Activated CD8-positive, alpha-beta memory T cell treated with anti-CD3 and anti-CD28 coated beads, Interleukin-2, amount 10 ng/mL, durations not matched to agents 7 days and 5 days (primary cell): ENCODE results near the gene MAML1. TPM values are rescaled to one million over a fixed set of nuclear protein-coding genes. Genes with fewer than 3 reads are reported as not detected.
A peak's percentile ranks its signal among the peaks of the same experiment; 100 is the strongest.
"Not testable (repeated sequence)": the region's sequence is repeated elsewhere in the genome, so short reads cannot be mapped to it uniquely, and the experiment has no call there.

Experiments
- ATAC-seq: fragments of 150-1000 bp; cut with Tn5 transposase; one replicate; pipeline ENCODE4 v1.10.0; 2021; ENCODE audit warnings: moderate library complexity
- CTCF ChIA-PET: fragments of 350-600 bp; sonication (Branson Sonifier 250); formaldehyde crosslinking; loops from one replicate; lab custom pipeline; 2021; ENCODE audit warnings: antibody characterized with exemption; lab: Charles Lee
- DNase-seq: peaks from one replicate; pipeline ENCODE4 v3.0.0-alpha.2; 2020
- H3K27ac Mint-ChIP-seq: one replicate; pipeline ENCODE4 v1.8.0; 2021; ENCODE audit warnings: mild to moderate bottlenecking, mixed read lengths
- H3K27me3 Mint-ChIP-seq: one replicate; pipeline ENCODE4 v1.8.0; 2021; ENCODE audit warnings: mixed read lengths
- H3K36me3 Mint-ChIP-seq: one replicate; pipeline ENCODE4 v1.8.0; 2021; ENCODE audit warnings: mild to moderate bottlenecking, mixed read lengths
- H3K4me1 Mint-ChIP-seq: one replicate; pipeline ENCODE4 v1.8.0; 2021; ENCODE audit warnings: mixed read lengths
- H3K4me3 Mint-ChIP-seq: one replicate; pipeline ENCODE4 v1.8.0; 2021; ENCODE audit warnings: mild to moderate bottlenecking, moderate library complexity, mixed read lengths
- H3K9me3 Mint-ChIP-seq: one replicate; pipeline ENCODE4 v1.8.0; 2022; ENCODE audit warnings: low read depth, mixed read lengths
- total RNA-seq, 2 experiments: library from RNA; stranded (reverse); gene quantifications; one replicate each; pipeline ENCODE4 v1.2.3, GENCODE V29; 2021

Gene MAML1
- total RNA-seq, 2 experiments from 2014 or later: 34.7 to 34.9 TPM

GRCh38 chr5:179777456-179777855 is 44.8 kb downstream of the MAML1 start:
- DNase-seq: no peak
- H3K9me3 Mint-ChIP-seq: no peaks in the 10 kb centered on the region
- no peak overlapping the region for H3K27ac Mint-ChIP-seq
- no peaks in the 10 kb centered on the region for H3K4me1 Mint-ChIP-seq
- peaks cover 6% of the 10 kb centered on the region for H3K36me3 Mint-ChIP-seq
- ATAC-seq: no peak
- H3K27me3 Mint-ChIP-seq: no peaks in the 10 kb centered on the region
- H3K4me3 Mint-ChIP-seq: no peak overlapping the region
- CTCF ChIA-PET: interaction anchor here (1.9 kb wide), 1 partner anchor 9 kb away, joined by 5 read pairs; no protein-coding TSS in a partner anchor

DNA sequence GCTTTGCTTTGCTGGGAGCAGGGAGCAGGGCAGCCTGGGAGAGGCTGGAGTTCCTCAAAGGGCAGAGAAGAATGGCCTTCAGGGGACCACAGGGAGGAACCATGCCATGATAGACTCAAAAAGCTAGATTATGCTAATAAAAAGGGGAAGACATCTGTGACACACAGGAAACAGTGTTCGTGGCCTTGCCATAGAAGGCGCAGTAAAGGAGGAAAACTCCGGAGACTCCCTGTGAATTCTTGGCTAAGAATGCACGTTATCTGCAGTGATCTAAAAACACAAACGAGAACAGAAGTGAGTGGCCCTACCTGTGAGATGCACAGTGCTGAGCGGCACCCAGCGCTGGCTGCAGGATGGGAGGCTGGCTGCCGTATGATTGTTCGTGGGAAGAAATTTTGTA is 45.3 kb downstream of the MAML1 start:
- H3K27ac Mint-ChIP-seq: no peak overlapping the region
- CTCF ChIA-PET: interaction anchor here (1.4 to 2.5 kb wide), 3 partner anchors 10 to 15 kb away, joined by 3 to 9 read pairs (median 5); no protein-coding TSS in a partner anchor

GRCh38 chr5:179778591-179778990 is 46.0 kb downstream of the MAML1 start:
- Mint-ChIP-seq H3K27me3 (no peaks in the 10 kb centered on the region), H3K4me1 (no peaks in the 10 kb centered on the region), H3K9me3 (no peaks in the 10 kb centered on the region), H3K27ac (no peak overlapping the region), H3K36me3 (peaks cover 4% of the 10 kb centered on the region), H3K4me3 (no peak overlapping the region)
- DNase-seq (no peak), ATAC-seq (no peak)
- CTCF ChIA-PET: interaction anchor here (1.4 to 2.5 kb wide), 3 partner anchors 10 to 16 kb away, joined by 3 to 9 read pairs (median 5); no protein-coding TSS in a partner anchor

More for the DNA sequence above, 45.3 kb downstream of the MAML1 start:
- Mint-ChIP-seq H3K4me3 (no peak overlapping the region), H3K36me3 (peaks cover 4% of the 10 kb centered on the region), H3K27me3 (no peaks in the 10 kb centered on the region), H3K9me3 (no peaks in the 10 kb centered on the region), H3K4me1 (no peaks in the 10 kb centered on the region)
- no peak for ATAC-seq
- no peak for DNase-seq

DNA sequence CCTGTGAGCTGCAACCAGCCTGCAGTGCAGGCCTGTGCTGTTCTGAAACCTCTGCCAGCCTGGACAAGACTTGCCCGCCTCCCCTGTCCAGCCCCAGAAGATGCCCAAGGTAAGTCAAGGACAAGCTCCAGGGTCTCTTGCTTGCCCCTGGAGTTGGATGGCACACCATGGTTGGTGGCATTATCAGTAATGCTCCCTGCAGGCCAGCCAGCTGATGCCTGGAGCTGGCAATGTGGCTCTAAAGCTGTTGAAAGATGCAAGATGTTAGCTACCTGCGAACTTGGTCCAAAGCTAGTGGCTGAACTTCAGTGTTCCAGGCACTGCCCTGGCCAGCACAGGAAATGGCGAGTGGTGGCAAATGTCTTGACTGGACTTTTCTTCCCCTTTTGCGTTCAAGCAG is 47.2 kb downstream of the MAML1 start:
- Mint-ChIP-seq H3K9me3 (no peaks in the 10 kb centered on the region), H3K4me1 (no peaks in the 10 kb centered on the region), H3K27ac (no peak overlapping the region), H3K27me3 (no peaks in the 10 kb centered on the region), H3K4me3 (no peak overlapping the region), H3K36me3 (peaks cover 2% of the 10 kb centered on the region)
- no peak for DNase-seq
- no peak for ATAC-seq
- CTCF ChIA-PET: interaction anchor here (1.8 to 2.5 kb wide), 2 partner anchors 16 to 17 kb away, joined by 5 to 9 read pairs; no protein-coding TSS in a partner anchor

DNA sequence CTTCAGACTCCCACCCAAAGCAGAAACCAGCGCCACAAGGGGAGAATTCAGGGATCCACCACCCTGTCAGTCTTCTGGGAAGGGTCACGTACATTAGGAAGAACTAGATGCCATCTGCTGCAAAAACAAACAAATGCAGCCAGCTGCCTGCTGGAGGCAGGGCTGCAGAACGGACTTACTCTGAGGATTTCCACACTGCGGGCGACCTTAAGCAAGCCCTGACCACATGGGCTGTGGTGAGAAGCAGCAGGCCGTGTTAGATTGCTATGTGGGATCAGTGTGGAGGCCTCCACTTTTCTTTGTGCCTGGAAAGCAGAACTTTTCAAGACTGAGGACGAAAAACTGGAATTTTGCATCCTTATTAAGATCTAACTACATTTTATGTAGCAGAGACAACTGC is 47.7 kb downstream of the MAML1 start:
- peaks cover 2% of the 10 kb centered on the region for H3K36me3 Mint-ChIP-seq

GRCh38 chr5:179781846-179782245 is 49.2 kb downstream of the MAML1 start:
- CTCF ChIA-PET: no interaction called here
- no peak for ATAC-seq

More for the DNA sequence above, 47.7 kb downstream of the MAML1 start:
- H3K4me3 Mint-ChIP-seq: no peak overlapping the region
- H3K27me3 Mint-ChIP-seq: no peaks in the 10 kb centered on the region
- ATAC-seq (no peak), DNase-seq (no peak)
- no peak overlapping the region for H3K27ac Mint-ChIP-seq
- CTCF ChIA-PET: interaction anchor here (1.8 to 2.5 kb wide), 2 partner anchors 16 to 18 kb away, joined by 5 to 9 read pairs; no protein-coding TSS in a partner anchor
- no peaks in the 10 kb centered on the region for H3K9me3 Mint-ChIP-seq
- no peaks in the 10 kb centered on the region for H3K4me1 Mint-ChIP-seq

DNA sequence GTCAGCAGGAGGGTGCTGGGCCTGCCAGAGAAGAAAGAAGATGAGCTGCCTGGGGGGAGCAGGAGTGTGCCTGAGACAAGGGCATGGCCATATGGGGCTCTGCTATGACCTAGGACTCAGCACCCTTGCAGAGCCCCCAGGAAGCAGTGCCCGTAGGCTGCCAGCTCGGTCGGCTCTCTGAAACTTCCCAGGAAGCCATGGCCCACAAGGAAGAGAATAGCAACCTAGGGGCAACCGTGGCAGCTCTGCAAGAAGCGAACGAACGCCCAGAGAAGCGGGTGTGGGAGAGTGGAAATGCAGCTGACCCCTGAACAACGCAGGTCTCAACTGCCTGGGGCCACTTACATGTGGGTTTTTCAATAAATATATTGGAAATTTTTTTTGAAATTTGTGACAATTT is 50.5 kb downstream of the MAML1 start:
- ATAC-seq: no peak
- CTCF ChIA-PET: interaction anchor here (1.0 to 1.7 kb wide), 2 partner anchors 11 to 20 kb away, joined by 3 to 10 read pairs; partner anchors contain the start of gene LTC4S
- Mint-ChIP-seq H3K27ac (no peak overlapping the region), H3K27me3 (no peaks in the 10 kb centered on the region), H3K36me3 (no peaks in the 10 kb centered on the region), H3K9me3 (no peaks in the 10 kb centered on the region), H3K4me1 (no peaks in the 10 kb centered on the region), H3K4me3 (no peak overlapping the region)
- no peak for DNase-seq

More at GRCh38 chr5:179781846-179782245, 49.2 kb downstream of the MAML1 start:
- no peak for DNase-seq
- no peak overlapping the region for H3K4me3 Mint-ChIP-seq
- no peaks in the 10 kb centered on the region for H3K27me3 Mint-ChIP-seq
- H3K4me1 Mint-ChIP-seq: no peaks in the 10 kb centered on the region
- H3K27ac Mint-ChIP-seq: no peak overlapping the region
- H3K9me3 Mint-ChIP-seq: no peaks in the 10 kb centered on the region
- no peaks in the 10 kb centered on the region for H3K36me3 Mint-ChIP-seq

- no peaks in the 10 kb centered on the region for H3K9me3 Mint-ChIP-seq
- DNase-seq (no peak), ATAC-seq (no peak)
- no peaks in the 10 kb centered on the region for H3K36me3 Mint-ChIP-seq
- no peaks in the 10 kb centered on the region for H3K4me1 Mint-ChIP-seq
- H3K27me3 Mint-ChIP-seq: no peaks in the 10 kb centered on the region
- no peak overlapping the region for H3K27ac Mint-ChIP-seq
- CTCF ChIA-PET: interaction anchor here (1.1 kb wide), 1 partner anchor 18 kb away, joined by 3 read pairs; no protein-coding TSS in a partner anchor
- H3K4me3 Mint-ChIP-seq: no peak overlapping the region
These were observed 54.2 kb downstream of the MAML1 start for GRCh38 chr5:179786861-179787260.

GRCh38 chr5:179788193-179788854 is 55.7 kb downstream of the MAML1 start:
- peaks cover 7% of the 10 kb centered on the region for H3K4me1 Mint-ChIP-seq
- no peak for DNase-seq
- no peaks in the 10 kb centered on the region for H3K9me3 Mint-ChIP-seq
- H3K27me3 Mint-ChIP-seq: no peaks in the 10 kb centered on the region
- H3K27ac Mint-ChIP-seq: no peak overlapping the region
- no peak for ATAC-seq
- CTCF ChIA-PET: no interaction called here
- H3K36me3 Mint-ChIP-seq: no peaks in the 10 kb centered on the region
- no peak overlapping the region for H3K4me3 Mint-ChIP-seq

GRCh38 chr5:179789278-179789677 is 56.7 kb downstream of the MAML1 start:
- H3K27me3 Mint-ChIP-seq, ATAC-seq, H3K27ac Mint-ChIP-seq, H3K9me3 Mint-ChIP-seq, H3K36me3 Mint-ChIP-seq, H3K4me3 Mint-ChIP-seq, DNase-seq, CTCF ChIA-PET: not testable (repeated sequence)
- peaks cover 17% of the 10 kb centered on the region for H3K4me1 Mint-ChIP-seq

DNA sequence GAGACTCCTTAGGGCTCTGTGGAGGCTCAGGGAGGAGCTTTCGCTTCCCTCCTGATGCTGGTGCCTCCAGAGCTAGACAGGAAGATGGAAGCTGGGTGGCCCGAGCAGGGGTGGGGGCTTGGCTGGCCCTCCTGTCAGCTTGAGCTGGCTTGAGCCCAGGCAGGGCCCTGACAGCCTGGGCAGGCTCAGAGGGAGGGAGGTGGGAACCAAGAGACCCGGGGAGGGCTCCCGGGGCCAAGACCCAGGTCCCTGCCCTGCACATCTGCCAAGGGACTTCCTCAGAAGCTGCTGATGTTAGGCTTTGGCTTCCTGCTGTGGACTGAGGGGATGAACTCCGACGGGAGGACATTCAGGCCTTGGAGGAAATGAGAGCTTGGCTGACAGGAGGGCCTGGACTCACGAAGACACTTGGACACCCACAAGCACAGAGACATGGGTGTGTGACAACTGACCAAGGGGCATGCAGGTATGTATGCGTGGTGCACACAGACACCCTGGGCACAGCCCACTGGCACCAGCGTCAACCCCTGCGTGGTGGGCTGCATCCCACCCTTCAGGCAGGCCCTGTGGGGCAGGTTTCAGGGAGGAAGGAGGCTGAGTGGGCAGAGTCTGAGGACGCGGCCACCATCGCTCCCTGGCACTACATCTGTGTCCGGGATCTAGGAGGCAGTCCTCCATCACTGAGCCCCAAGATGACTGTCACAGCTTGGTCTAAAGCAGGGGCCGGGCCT is 59.4 kb downstream of the MAML1 start:
- Mint-ChIP-seq H3K9me3 (no peaks in the 10 kb centered on the region), H3K4me3 (no peak overlapping the region), H3K36me3 (no peaks in the 10 kb centered on the region), H3K27me3 (no peaks in the 10 kb centered on the region), H3K27ac (no peak overlapping the region), H3K4me1 (peaks cover 33% of the 10 kb centered on the region)
- no peak for ATAC-seq
- CTCF ChIA-PET: interaction anchor here (1.1 to 2.1 kb wide), 4 partner anchors 10 to 29 kb away, joined by 3 to 10 read pairs (median 8); no protein-coding TSS in a partner anchor
- DNase-seq: no peak

GRCh38 chr5:179792612-179793467 is 60.2 kb downstream of the MAML1 start:
- DNase-seq (no peak), ATAC-seq (no peak)
- Mint-ChIP-seq H3K4me3 (no peak overlapping the region), H3K36me3 (peaks cover 2% of the 10 kb centered on the region), H3K9me3 (no peaks in the 10 kb centered on the region), H3K27ac (peak overlapping the region; percentile 48), H3K27me3 (no peaks in the 10 kb centered on the region), H3K4me1 (peaks cover 34% of the 10 kb centered on the region)
- CTCF ChIA-PET: interaction anchor here (0.9 to 5.1 kb wide), 6 partner anchors 9 to 115 kb away, joined by 3 to 49 read pairs (median 6); no protein-coding TSS in a partner anchor
